NOMO-1 treated with DMSO at 0.1 percent for 48 hours (cell line): Measurements from ENCODE around the gene NOC4L.
A peak's percentile ranks its signal among the peaks of the same experiment; 100 is the strongest.

ENCODE experiments used
- DNase-seq: peaks from one replicate; lab custom pipeline; 2025; ENCODE audit not compliant: unreplicated experiment; lab: John Stamatoyannopoulos, UW

Gene NOC4L

DNA sequence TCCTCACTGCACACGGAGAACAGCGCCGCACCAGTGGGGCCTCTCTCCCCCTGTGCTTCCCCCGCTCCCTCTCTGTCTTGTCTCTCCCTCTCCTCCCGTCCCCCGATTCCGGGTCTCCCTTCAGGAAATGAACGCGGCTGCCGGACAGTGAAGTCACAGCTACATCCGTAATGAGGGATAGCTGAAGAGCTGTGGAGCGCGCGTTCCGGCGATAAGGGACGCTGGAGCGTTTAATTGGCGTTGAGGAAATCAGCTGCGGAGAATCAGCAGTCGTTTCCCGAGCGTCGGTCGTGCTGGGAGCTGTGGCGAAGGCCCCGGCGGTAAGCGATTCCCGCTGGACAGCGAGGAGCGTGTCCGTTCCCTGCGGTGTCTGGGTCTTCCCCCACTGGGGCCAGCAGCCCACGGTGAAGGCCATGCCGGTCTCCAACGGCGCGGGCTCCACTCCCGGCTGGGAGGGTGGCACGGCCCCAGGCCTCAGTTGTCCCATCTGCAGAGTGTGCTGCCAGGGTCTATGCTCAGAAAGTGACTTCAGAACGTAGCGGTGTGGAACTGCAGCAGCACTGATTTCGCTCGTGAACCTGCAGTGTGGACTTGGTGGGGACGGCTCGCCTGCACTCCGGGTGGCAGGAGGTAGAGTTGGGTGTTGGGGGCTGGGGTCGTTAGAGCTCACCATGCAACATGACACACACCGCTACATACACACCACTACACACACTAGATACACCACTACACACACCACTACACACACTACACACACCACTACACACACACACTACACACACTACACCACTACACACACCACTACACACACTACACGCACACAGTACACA lies 10.9 kb downstream of the NOC4L start:
- no peak for DNase-seq

GRCh38 chr12:132155771-132156572 lies 11.7 kb downstream of the NOC4L start:
- DNase-seq, result no peak

GRCh38 chr12:132156573-132157325 lies 12.5 kb downstream of the NOC4L start:
- no peak for DNase-seq

GRCh38 chr12:132157733-132158409 lies 13.6 kb downstream of the NOC4L start:
- DNase-seq, result no peak

DNA sequence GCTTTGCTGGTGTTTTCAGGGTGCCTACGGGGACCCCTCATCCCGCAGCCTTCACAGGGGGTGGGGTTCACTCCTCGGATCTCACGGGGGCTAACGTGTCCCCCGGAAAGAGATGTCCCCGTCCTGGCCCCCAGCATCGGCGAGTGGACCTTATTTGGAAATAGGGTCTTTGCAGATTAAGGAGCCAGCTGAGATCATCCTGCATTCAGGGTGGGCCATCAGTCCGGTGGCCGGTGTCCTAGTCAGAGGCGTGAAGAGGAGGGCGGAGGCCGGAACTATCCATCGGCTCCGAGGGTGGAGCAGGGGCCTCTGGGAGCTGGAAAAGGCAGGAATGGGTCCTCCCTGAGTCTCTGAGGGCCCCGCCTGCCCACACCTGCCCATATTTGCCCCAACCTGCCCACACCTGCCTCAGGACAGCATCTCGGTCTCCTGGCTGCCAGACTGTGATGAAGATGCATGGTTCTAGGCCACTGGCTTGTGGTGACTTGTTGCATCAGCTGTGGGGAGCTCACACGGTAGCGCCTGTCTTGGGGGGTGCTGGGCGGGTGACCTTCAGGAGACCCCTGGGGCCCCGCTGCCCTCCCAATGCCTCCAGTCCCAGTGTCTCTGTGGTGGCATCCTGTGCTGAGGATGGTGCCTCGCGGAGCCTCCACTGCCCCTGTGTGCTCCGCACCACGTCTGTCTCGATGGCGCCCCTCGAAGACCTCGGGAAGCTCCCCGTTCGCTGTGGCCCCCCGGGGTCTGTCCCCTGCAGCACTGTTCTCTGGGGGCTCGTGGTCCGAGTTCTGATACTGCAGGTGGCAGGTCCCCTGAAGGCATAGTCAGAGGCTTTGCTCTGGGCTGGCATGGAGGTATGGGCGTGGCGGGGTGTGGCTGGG lies 14.7 kb downstream of the NOC4L start:
- no peak for DNase-seq

DNA sequence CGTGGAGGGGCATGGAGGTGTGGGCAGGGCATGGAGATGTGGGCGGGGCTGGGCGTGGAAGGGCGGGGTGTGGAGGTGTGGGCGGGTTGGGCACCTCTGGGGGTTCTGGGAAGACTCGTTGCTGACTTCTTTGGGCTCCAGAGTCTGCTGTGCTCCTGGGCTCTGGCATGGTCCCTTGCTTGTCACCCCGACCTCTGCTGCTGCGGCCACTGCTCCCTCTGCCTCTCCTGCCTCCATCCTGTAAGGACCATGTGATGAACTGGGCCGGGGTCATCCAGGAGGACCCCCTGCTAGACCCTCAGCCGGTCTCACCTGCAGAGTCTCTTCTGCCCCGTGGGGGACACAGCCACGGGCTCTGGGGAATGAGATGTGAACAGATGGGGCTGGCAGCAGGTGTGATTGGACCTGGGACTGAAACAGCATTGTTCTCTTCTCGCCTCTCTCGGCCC lies 15.3 kb downstream of the NOC4L start:
- DNase-seq, result no peak

- DNase-seq, result no peak
These were observed 15.8 kb downstream of the NOC4L start for GRCh38 chr12:132160016-132160415.

DNA sequence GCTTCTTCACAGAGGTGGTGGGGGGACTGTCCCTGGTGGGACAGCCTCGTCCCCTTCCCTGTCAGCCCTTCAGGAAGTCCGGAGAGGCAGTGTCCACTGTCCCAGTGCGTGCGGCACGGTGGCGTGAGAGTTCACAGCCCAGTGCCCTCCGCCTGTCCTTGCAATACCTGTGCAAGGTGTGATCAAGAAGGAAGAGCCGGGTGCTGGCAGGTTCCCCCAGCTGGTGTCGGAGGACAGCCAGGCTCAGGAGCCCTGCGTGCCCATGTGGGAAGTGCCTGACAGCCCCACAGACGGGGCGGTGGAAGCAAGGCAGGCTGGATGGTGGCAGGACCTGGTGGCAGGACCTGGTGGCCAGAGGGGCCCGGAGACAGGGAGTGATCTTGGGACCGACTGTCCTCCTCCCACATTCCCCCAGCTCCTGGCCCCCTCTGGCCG lies 16.4 kb downstream of the NOC4L start:
- no peak for DNase-seq

- no peak for DNase-seq
These were observed 17.0 kb downstream of the NOC4L start for GRCh38 chr12:132161036-132161781.

DNA sequence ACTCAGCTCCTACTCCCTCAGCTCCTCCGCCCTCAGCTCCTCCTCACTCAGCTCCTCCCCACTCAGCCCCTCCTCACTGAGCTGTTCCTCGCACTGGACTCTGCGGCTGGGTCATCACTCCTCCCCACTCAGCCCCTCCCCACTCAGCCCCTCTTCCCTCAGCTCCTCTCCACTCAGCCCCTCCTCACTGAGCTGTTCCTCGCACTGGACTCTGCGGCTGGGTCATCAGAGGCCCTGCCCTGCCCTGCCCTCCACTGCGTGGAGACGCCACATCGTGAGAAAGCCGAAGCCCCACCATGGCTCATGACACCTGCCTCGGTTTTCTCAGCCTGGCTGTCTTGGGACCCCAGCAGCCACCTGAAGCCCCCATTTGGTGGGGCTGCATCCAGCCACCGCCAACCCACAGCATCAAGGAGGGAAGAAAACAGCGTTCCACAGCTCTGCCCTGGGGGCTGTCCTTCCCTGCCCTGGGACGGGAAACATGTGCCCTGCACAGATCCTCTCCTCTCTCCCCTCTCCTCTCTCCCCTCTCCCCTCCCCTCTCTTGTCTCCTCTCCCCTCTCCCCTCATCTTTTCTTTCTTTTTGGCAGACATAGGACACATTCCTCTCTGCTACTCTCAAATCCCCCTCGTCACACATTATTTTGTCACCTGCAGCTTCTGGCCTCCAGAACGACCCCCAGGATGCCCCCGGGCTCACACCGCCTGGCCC lies 17.7 kb downstream of the NOC4L start:
- no peak for DNase-seq

GRCh38 chr12:132162508-132163031 lies 18.3 kb downstream of the NOC4L start:
- DNase-seq, result peak; percentile 80

DNA sequence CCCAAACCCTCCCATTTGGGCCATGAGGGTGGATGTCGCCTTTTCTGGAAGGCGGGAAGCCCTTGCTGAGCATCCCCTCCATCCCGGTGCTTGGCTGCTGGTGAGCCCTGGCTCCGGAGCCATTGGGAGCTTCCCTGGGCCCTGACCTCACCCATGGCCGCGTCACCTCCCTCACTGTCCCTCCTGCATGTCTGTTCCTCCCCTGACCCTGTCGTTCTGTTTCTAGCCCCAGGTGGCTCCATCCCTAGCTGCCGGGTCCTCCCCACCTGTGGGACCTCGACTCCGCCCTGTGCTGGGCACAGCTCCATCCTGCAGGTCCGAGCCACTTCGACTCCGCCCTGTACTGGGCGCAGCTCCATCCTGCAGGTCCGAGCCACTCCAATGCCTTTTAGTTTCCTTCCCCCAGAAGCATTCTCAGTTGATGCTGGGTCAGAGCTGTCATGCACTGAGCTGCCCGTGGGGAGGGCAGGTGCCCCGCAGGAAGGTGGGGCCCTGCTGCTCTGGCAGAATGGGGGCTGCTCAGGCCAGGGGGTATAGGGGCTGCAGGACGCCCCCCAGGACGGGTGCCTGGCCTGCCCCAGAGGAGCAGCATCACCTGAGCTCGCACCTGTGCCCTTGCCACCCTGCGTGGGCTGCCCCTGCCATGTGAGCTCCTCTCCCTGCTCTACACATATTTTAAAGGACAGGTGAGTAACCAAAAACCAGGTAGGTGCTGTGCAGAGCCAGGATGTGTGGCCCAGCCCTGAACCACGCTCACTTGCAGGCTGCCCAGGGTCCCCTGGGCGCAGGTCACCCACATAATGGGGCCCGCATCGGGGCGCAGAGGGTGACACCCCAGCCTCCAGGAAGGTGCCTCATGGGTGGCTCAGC lies 19.0 kb downstream of the NOC4L start:
- no peak for DNase-seq

- no peak for DNase-seq
These were observed 19.6 kb downstream of the NOC4L start for GRCh38 chr12:132163911-132164288.

GRCh38 chr12:132164426-132164825 lies 20.2 kb downstream of the NOC4L start:
- DNase-seq, result no peak

DNA sequence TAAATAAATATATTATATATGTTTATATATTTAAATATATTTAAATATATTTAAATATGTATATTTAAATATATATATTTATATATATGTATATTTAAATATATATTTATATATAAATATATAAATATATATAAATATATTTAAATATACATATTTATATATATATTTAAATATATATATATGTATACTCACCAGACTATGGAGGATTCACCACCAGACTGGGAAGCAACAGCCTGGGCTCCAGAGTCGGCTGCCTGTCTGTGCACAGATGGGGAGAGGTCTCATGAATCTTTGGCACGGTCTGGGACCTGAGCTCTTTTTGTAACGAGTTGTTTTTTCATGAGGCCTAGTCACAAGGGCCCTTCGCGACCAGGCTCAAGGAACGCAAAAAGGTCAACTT lies 21.3 kb downstream of the NOC4L start:
- no peak for DNase-seq

DNA sequence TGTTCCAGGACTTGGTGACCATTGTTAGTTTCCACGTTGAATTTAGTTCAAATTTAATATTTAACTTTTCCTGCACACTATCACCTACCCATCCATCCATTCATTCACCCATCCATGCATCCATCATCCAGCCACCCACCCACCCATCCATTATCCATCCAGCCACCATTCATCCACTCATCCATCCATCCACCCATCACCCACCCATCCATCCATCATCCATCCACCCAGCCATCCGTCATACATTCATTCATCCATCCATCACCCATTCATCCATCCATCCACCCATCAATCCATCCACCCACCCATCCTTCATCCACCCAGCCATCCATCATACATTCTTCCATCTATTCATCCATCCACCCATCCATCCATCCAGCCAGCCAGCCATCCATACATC lies 21.8 kb downstream of the NOC4L start:
- DNase-seq, result no peak

GRCh38 chr12:132166801-132167591 lies 22.7 kb downstream of the NOC4L start:
- no peak for DNase-seq
